OCI-LY1 (cell line): ENCODE data around the gene DIAPH2.

Source experiments
- CTCF ChIP-seq: fragments of 200-600 bp; sonication (generic), shearing (Covaris generic); IDR thresholded peaks from 2 replicates; pipeline ENCODE4 v1.5.1; 2017; ENCODE audit warnings: mild to moderate bottlenecking, antibody characterized with exemption, low read length, moderate library complexity, mixed read lengths
- EZH2 ChIP-seq: fragments of 200-600 bp; sonication (generic), shearing (Covaris generic); IDR thresholded peaks from 2 replicates; pipeline ENCODE4 v1.8.0; 2017; ENCODE audit warnings: borderline replicate concordance, mixed run types, mild to moderate bottlenecking, antibody characterized with exemption, low read length, moderate library complexity, mixed read lengths

GRCh38 chrX:96722781-96723180 lies 38.1 kb downstream of the DIAPH2 start:
- no peak for TF ChIP-seq CTCF
- no peak for TF ChIP-seq EZH2
